Activated T-cell treated with anti-CD3 and anti-CD28 coated beads, Interleukin-2, amount 50 U/mL, for 1 hour (primary cell): ENCODE measurements around the gene FNIP2.
"Not testable (repeated sequence)": the region's sequence is repeated elsewhere in the genome, so short reads cannot be mapped to it uniquely, and the experiment has no call there.

ENCODE experiments used
- DNase-seq: peaks from one replicate; pipeline ENCODE4 v3.0.0-alpha.2; 2020

FNIP2 gene

DNA sequence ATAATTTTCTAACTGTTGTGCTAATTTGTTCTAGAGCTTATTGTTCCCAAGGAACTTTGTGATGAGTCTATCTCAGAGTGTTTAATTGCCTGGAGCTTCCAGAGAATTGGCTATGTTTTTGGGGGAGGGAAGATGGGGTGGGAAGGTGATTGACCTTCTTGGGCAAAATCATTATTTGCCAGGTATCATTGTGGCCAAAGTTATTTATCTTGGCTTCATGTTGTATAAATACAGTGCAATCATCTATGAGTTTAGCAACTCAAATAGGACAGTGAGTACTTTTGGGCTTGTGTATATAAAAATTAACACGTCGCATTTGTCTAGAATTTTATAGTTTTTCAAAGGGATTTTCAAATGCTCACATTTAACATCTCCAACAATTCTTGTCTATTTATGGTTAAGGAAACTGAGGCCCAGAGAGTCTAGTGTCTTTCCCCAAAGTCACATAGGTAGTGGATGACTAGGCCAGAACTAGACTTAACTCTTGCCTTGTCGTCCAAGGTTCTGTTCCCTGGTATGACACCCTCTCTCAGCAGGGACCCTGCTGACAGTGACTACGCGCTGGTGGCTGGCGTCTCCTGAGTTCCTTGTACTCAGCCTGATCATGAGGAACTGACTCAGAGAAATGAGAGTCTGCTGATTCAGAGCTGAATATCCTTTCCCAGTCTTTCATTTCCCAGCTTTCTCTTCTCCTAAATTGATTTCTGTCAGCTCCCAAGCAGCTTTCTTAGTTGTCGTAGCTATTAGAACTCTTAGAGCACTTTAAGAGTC lies 27.7 kb downstream of the FNIP2 start:
- no peak for DNase-seq

DNA sequence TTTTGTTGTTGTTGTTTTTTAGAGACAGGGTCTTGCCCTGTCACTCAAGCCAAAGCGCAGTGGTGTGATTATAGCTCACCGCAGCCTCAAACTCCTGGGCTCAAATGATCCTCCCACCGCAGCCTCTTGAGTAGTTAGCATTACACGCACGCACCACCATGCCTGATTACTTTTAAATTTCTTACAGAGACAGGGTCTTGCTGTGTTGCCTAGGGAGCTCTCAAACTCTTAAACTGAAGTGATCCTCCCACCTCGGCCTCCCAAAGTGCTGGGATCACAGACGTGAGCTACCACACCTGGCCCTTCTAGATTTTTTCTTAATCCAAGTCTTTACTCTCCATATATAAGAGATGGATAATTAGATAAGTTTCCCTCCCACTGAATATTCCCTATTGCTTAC lies 29.2 kb downstream of the FNIP2 start:
- DNase-seq, result no peak

DNA sequence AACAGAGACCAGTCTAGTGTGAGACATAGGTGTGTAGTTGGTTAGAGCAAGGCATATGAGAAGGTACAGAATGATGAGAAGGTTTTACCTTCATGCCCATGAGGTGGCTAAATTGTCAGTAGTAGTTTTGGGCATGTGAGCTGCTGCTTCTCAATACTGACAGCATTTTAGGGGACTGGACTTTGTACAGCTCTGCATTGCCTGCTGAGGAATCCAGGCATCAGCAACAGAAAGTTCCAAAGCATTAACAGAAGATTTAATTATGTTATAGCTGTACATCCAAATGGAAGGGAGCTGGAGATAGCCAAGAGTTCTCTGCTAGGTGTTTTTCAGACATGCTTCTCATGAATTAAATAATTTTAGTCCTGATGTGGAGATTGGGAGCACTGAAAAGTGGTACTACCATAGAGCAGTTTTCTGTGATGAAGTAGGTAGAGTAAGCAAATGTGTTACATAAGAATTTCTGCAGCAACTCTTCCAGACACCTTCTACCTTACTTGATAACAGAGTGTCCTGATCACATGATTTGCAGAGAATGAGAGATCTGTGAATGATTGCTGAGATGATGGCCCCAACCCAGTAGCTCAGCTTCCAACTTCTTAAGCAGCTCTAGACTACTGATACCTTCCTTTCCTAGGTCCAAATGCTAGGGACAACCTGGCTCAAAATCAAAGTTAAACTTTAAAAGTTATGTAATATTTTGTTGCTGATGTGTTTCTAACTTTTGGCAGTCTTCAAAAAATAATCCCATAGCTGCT lies 30.4 kb downstream of the FNIP2 start:
- DNase-seq, result no peak

DNA sequence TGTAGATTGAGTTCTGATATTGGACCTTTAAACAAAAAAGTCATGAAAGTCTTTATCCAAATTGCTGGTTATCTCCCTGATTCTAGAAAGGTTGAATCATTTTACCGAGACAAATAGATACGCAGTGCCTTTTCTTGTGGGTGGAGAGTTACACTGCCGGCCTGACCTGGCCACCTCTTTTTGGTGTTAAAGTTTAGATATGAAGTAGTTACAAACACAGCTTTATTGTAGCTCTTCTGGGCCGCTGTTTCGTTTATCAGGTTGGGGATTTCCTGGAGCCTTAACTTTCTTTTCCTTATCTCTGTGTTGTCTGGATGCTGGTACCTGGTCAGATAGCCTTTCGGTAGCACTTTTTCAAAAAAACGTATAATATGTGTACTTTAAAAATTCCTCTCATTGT lies 31.0 kb downstream of the FNIP2 start:
- no peak for DNase-seq

DNA sequence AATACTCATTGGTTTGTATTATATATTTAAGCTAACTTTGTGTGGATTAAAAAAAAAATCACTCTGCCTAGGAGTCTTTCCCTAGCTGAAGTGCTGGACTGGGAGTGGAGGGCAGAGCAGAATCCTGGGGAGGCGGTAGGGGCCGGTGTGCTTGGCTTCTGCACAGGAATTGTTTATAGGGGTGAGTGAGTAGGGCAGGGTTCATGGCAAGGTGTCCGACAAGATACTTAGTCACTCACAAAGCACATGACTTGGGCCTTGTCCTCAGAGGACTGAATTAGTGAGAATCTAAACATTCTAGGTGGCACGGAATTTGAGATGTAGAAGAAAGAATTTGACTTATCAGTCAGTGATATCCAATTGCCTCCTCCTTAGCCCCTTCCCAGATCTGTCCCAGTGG lies 32.2 kb downstream of the FNIP2 start:
- DNase-seq, result no peak

DNA sequence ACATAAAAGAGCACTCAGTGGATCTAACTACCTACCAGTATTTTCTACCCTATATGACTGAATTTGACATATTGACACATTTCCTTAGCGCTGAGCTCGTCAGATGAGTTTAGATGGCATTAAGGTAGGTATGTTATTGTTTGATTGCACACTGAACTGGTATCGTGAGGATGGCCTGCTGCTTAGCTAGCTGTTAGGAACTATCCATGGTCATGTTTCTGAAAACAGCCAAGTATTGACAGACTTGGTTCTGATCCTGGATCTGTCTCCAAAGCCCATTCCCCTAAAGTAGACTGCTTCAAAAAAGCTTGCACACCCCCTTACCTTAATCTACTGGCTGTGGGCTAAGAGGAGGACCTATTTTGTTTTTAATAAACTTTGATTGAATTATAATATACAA lies 32.9 kb downstream of the FNIP2 start:
- DNase-seq, result no peak

DNA sequence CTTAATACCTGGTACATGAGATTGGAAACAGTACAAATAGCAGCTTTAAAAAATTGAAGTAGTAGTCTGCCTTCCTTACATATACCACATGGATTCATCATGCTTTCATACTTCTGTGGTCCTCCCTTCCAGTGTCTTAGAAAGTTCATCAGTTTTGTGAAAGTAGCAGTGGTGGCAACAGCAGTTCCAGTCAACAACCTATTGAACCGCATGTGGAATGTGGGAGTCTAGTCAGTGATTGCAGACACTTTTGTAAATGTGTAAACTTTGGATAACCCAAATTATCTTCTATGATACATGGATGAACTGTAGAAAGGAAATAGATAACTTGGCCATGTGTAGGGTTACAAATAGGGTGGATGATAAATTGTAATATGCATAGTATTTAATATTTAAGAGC lies 34.1 kb downstream of the FNIP2 start:
- DNase-seq, result no peak

DNA sequence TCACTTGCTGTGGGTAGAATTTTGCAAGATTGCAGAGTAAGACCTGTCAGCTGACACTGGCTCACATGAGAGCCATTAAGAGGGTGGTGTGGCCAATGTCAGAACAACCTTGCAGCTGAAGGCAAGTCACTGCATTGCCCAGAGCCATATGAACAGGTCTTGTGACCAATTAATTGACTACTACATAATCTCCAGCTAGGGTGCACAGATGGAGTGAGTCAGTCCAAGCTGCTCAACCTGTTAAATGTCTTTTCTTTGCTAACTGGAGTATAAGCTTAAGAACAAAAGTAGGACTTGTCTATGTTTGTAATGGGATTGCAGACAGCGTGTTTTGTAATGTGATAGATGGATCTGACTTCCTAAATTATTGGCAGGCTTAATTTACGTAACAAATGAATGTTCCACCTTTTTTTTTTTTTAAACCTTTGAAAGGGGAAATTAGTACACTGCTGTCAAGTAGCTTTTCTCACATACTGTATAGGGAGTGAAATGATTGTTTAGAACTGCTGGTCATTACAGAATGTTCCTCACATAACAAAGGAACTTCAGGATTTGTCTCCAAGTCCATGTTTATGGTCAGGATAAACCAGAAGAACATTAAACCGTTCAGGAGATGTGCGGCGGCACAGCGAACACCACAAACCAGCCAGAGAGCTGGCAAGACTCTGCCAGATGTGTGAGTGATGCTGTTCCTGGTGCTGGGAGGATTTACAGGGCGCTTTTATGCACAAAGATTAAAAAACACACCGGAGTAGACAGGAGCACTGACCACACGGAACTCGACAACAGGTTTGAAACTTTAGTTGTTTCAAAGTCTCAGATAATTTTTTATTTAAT lies 37.0 kb downstream of the FNIP2 start:
- DNase-seq, result no peak

DNA sequence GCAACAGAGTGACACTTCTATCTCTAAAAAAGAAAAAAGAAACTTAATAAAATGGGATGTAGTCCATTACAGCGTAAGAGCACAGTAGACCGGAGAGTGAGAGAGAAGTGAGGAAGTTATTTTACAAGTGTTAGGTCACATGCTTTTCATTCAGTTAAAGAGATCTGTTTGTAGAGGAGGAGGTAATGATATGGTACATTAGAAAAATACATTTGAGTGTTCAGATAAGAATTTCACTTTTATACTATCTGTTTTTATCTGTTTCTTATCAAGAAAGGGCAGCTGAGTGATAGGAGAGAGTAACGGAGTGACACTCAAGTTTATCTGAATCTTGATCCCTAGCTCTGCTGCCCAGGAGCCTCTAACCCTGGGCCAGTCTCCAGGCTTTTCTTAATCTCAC lies 38.9 kb downstream of the FNIP2 start:
- no peak for DNase-seq

DNA sequence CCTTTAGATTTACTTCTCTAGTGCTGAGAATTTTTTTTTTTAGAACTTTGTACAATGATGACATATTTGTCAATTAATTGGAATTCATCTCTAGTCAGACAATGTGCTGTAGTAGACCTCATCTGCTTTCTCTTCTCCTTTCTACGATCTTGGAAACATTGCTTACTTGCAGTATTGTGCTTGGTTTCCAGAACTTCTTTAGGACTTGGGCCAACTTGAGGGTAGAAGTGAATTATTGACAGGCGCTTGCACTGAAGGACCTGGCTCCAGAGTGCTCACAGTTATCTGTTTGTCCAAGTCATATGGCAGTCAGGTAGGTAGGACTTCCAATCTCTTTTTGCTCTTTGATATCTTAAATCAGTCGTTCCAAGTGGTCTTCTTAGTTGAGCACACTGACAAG lies 39.6 kb downstream of the FNIP2 start:
- no peak for DNase-seq

DNA sequence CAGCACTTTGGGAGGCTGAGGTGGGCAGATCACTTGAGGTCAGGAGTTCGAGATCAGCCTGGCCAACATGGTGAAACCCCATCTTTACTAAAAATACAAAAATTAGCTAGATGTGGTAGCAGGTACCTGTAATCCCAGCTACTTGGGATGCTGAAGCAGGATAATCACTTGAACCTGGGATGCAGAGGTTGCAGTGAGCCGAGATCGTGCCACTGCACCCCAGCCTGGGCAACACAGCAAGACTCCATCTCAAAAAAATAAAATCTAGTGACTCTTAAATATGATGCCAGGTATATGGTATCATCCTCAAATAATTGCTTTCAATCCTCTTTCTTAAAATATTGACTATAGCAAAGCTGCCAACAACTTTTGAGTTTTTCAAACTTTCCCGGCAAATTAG lies 40.4 kb downstream of the FNIP2 start:
- not testable (repeated sequence) for DNase-seq

DNA sequence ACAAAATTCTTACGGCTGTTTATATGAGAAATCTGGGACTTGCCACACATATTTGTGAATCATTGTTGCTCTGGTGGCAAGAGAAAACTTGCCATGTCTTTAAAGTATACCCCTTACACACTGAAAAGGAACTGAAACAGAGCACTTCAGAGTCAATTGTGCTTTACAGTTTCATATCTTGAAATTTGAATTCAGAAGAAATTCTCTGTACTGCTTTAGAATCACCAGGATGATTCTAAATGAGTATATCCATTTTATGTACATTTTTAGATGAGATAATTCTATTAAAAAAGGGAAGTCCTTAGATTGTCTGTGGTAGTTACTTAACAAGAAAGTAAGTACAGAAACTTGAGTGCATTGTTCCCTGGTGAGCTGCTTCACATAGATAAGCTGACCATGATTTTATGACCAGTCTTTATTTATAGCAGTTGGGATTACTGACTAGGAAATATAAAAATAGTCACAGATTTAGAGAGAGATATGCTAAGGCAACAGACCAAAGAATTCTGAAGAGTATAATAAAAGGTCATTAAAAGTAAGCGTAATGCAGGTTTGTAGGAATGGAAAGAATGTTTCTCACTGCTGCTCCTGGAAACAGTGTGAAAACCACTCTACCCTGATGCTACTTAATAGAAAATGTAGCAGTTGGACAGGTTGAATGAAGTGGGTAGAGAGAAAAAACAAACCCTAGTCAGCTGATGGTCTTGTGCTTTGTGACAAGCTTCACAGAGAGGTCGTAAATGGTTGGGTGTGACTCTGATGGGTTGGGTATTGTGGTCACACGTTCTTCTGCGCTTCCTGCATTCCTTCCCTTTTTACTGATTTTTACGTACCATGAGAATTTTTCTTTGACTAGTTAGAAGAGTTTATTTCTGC lies 41.0 kb downstream of the FNIP2 start:
- no peak for DNase-seq

DNA sequence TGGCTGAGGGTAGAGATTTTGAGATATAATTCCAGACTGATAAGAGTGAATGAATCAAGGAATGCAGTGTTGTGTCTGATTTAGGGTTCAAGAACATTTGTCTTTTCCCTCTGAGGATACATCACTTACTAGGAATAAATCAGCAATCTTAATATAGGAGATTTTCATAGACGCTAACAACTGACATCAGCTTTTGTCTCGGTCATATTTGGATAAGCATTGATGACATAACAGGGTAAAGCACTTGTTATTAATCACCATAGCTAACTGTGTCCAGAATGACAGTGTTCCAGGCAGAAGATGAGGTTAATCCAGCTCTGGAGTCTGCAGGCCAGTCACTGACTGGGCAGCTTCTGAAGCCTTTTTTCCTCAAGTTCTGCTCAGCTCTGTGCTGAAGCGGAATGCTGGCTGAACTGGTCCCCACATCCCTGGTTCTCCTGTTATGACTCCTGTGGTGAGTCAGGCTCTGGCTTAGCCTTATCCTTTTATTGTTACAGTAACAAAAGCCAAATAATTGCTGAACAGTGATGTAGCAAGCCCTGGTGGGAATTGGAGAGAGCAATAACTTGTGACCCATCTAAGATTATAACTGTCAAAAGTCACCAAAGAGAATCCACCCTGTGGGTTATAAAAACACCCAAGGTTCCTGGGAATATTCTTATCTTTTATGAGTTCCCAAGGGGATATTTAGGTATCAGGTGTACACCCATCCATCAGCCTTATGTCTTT lies 41.8 kb downstream of the FNIP2 start:
- DNase-seq, result no peak

DNA sequence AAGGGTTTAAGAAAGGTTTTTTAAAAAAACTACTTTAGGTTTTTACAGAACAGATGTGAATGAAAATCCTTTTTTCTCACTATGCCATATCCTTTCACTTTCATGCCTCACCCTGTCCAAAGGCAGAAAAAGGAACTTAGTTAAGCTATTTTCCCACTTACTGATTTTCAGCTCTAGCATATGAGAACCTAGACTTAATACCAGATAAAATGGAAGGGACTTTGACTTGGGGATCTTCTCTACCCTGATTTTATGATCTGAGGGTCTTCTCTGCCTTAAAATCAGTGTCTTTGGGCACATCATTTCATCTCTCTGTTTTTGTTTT lies 42.4 kb downstream of the FNIP2 start:
- no peak for DNase-seq

DNA sequence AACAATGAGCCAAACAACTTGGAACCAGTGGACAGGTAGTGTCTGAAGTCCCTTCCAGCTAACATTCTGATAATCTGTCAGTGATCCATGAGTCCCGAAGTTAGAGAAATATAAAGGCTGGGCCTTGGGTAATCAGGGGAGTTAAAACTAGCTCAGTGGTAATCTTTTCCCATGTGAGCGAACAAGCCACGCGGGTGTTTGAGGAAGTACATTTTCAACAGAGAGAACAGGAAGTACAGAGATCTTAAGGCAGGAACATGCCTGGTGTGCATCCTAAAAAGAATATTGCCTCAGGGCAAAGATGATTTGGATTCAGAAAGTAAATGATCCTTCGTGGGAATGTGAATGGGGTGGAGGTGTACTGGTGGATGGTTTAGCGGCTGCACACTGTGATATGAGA lies 42.9 kb downstream of the FNIP2 start:
- no peak for DNase-seq

DNA sequence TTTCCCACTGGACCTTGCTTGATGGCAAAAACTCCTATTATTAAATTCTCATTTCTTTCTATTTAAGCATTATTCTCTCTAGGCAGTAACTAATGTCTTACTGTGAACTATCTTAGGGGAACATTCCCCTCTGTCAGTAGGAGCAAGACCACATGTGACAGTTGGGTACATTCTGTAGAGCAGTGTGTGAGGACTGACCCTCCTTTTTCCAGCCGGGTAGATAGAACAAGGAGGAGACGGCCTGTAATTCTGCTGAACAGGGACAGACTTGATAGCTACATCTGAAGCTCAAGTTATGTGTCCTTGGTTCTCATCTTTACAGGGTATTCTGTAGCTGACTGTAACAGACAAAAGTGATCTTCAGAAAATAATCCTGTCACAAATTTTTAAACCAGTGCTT lies 43.3 kb downstream of the FNIP2 start:
- no peak for DNase-seq

DNA sequence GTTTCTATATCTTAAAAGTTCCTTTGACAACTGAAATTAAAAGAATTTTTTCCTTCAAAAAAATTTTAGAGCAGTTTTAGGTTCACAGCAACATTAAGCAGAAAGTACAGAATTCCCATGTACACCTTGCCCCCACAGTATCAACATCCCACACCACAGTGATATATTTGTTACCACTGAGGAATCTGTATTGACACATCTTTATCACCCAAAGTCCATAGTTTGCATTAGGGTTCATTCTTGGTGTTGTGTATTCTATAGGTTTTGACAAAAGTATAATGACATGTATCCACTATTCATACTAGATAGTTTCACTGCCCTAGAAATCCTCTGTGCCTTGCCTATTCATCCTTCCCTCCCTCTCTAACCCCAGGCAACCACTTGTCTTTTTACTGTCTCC lies 43.7 kb downstream of the FNIP2 start:
- no peak for DNase-seq

DNA sequence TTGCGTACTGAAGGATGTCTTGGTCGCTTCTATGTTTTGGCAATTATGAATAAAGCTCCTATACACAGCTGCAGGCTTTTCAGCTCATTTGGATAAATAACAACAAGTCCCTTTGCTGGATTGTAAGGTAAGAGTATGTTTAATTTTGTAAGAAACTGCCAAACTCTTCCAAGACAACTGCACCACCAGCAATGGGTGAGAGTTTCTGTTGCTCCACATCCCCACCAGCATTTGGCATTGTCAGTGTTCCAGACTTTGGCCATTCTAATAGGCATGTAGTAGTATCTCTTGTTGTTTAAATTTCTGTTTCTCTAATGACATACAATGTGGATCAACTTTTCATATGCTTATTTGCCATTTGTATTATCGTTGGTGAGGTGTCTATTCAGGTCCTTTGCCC lies 44.3 kb downstream of the FNIP2 start:
- DNase-seq, result no peak

DNA sequence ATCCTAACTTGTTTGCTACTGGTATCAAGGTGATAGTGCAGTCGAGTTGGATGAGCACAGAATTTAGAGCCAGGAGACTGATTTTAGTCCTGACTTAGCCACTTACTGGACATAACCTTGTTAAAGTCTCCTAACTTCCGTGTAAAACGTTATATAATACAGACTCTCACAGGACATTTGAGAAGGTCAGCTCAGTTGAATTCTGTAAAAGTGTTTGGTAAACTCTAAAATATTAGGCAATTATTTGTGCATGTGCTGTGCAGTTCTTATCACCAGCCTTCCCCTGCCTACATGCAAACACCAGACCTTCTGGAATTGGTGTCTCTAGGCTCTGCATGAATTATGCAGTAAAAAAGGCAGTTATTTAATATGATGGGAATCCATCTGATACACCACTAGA lies 45.4 kb downstream of the FNIP2 start:
- no peak for DNase-seq

DNA sequence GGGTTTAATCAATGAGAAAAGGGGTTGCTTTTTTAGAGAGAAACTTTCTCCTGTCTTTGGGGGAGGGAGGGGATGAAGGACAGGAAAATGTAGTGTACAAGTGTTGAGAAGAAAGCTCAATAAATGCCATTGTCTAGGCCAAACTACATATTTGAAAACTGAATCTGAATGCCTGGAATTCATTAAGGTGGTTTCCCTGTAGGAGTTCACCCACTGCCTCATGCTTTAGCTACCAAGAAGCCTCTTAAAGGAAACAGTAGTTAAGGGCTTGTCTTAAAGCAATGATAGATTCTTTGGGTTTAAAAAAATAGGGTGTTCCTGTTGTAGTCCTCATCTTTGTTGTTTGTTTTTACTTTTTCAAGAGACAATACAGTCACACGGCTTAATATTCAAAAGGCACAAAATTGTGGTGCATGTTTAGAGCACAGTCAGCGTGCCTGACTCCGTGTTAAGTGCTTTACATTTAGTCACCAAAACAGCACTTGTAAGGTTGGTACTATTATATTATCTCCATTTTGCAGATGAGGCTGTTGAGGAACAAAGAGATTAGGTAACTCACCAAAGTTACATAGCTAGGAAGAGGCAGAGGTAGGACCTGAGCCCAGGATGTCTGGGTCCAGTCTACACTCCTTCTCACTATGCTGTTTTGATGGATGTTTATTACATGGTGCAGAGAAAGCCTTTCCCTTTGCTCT lies 46.0 kb downstream of the FNIP2 start:
- no peak for DNase-seq

DNA sequence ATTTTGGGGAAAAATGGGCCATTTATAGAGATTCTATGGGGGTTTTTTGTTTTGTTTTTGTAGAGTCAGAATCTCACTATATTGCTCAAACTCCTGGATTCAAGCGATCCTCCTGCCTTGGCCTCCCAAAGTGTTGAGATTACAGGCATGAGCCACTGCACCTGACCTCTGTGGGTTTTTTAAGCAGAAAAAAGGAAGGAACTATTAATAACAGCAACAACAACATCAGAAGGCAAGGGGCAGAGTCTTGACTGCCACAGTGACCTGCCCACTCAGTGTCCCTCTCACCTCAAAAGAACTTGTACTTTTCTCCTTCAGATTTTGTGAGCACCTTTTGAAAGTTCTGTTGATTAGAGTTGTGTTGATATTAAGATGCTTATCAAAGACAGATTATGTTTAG lies 48.1 kb downstream of the FNIP2 start:
- no peak for DNase-seq
